Activated T-cell treated with anti-CD3 and anti-CD28 coated beads for 48 hours (primary cell): ENCODE results near the gene ATG2A.

Source experiments
- DNase-seq: peaks from one replicate; pipeline ENCODE4 v3.0.0-alpha.2; 2020; ENCODE audit warnings: low read depth

Gene ATG2A

GRCh38 chr11:64916775-64917662 is at the start of gene ATG2A:
ATG2A (minus strand) TSS chr11:64917209; CDS start chr11:64917135, 74 bp downstream.
- DNase-seq = peak; percentile 98

DNA sequence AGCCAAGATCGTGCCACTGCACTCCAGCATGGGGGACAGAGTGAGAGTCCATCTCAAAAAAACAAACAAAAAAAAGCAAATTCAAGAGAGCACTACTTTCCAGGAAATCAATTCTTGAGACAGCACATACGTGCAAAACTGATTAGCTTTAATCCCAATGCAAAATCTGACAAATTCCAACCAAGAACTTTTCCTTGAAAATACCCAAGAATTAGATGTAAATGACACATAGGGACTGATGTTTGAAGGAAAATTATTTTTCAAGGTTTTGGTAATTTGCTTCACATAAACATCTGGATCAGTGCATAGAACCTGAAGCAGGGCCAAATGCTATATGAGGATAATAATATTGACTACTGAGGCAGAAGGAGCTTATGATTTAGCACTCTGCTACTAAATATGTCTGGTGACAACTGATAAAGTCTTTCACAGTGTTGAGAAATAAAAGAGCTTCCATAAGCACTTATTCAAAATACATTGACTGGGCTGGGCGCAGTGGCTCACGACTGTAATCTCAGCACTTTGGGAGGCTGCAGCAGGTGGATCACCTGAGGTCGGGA is 46.1 kb upstream of the ATG2A start:
- no peak for DNase-seq

DNA sequence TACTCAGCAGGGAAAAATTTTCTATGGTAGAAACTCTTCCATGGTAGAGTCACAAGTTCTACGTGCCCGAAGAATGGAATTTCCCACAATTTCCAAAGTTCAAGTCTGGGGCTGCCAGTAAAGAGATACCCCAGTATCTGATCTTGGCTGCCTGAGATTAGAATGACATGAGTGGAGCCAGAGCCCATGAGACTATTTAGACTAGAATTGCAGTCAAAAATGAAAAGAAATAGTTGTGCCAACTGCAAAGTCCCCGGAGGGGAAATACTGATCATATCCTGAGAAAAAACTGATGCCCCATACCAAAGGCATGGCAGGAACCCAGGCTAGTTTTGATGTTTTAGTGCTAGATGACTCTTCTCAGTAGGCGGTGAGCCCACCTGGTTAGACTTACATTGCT is 43.7 kb upstream of the ATG2A start:
- DNase-seq = no peak

GRCh38 chr11:64959498-64959897 is 42.5 kb upstream of the ATG2A start:
- no peak for DNase-seq

DNA sequence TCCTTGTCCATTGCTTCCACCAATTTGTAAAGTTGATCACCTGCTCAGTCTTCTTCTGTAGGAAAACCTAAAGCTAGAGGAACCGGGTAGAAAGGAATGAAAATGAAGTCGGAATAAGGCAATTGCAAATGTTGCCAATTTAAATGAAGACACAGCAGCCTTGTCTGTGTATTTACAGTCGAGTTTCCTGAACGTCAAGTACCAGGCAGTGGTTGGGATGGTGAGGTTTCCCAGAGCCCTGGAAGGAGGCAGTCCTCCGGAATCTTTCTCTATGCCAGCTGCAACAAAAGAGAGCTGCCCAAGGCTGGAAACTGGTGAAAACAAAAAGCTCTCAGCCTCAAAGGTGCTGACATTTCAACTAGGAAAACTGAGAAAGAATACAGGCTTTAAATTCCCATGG is 37.2 kb upstream of the ATG2A start:
- DNase-seq = no peak

DNA sequence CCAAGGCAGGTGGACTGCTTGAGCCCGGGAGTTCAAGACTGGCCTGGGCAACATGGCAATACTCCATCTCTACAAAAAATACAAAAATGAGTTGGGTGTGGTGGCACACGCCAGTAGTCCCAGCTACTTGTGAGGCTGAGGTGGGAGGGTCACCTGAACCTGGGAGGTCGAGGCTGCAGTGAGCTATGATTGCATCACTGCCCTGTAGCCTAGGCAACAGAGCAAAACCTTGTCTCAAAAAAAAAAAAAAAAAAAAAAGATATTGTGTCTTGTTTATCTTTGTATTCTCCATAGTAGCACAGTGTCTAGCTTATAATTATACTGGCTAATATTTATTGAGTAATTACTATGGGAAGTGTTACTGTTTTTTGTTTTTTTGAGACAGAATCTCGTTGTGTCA is 34.5 kb upstream of the ATG2A start:
- DNase-seq = no peak

- no peak for DNase-seq
These were observed 30.3 kb upstream of the ATG2A start for GRCh38 chr11:64947208-64947814.

DNA sequence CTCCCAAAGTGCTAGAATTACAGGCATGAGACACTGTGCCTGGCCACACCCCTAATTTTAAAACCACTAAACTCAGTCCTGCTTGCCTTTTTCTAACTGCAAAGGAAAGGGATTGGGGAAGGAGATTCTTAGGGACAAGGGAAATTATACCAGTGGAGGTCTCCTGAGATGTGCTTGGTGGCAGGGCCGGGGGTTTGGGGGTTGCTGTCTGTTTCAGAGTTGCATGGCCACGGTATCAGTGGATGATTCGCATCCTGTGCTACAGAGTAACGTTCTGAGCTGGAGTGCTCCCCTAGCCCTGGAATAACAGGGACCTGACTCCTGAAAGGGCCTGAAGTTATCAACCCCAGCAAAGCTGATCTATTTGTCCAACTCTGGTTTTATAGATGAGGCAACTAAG is 19.5 kb upstream of the ATG2A start:
- no peak for DNase-seq

GRCh38 chr11:64935359-64936081 is 18.5 kb upstream of the ATG2A start, which contains the start of gene GPHA2:
GPHA2 (minus strand) TSS chr11:64935893; CDS start chr11:64935460, 433 bp downstream.
- no peak for DNase-seq

DNA sequence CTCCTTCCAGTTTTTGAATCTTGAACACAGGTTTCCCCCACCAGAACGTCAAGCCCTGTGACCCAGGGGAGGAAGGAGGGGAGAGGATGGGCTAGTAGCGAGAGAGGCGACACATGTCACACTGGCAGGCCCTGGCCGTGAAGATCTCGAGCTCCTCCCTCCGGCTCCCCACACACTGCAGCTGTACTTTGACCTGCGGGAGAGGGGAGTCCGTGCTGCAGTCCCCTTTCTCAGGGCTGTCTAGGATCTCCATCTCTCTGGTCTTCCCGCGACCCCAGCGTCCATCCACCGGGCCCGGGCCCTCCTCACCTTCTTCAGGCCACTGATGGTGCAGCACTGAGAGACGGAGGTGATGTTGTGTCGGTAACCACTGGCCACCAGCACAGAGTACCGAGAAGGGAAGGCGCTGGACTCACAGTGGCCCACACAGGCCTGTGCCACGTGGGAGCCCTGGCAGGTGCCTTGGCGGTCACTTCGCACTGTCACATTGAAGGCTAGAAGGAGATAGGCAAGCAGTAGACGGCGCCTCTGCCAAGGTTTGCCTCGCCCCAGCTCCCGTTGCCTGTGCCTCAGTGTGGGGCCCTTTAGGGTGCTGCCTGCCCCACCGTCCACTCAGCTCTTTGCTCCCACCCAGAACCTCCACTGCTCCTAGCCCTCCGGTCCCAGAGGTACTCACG is 17.8 kb upstream of the ATG2A start:
- DNase-seq = no peak

DNA sequence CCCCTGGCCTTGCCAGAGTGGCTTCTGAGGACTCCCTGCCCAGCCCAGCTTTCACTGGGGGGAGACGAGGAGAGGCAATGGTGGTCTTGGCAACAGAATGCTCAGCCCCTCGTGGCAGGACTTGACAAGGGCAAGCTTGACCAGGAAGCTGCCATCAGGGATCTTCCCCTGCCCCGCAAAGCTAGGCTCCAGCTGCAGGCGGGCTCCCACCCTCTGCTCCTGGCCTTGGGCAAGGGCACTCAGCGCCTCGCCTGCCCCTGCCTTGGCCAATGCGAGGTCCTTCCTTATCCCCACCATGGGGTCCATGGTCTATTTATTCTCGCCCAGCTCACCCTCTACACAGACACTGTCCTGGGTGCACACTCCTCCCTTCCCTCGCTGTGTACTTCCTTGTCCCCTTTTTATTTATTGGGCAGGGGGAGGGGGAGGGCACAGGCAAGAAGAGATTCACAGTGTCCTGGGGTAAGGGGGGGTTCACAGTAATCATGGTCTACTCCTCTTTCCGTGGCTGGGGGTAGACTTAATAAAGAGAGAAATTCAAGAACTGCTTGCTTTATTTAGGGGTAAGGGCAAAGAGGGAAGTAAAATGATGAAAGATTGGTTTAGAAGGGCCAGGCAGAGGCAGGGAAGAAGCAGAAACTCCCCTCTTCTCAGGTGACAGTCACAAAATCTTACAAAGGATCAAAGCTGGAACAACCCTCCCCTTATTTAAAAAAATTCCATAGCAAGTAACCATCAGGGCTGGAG is 17.1 kb upstream of the ATG2A start:
- DNase-seq = no peak

- DNase-seq = no peak
These were observed 16.4 kb upstream of the ATG2A start for GRCh38 chr11:64933213-64933934.

DNA sequence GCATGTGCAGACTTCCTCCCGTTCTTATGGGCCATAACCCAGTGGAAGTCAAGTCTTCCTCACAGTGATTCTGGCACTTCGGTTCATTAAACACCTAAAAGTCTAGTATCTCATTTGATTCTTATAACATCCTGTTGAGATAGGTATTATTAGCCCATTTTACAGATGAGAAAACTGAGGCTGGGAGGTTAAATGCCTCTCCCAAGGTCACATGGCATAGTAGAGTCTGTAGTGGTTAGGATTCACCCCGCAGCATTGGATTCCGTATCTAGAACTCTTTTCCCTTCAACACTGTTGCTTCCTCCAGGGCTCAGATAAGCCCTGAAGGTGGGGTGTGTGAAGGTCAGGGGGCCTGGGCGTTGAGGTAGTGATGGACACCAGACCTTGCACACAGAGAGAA is 15.3 kb upstream of the ATG2A start:
- no peak for DNase-seq

DNA sequence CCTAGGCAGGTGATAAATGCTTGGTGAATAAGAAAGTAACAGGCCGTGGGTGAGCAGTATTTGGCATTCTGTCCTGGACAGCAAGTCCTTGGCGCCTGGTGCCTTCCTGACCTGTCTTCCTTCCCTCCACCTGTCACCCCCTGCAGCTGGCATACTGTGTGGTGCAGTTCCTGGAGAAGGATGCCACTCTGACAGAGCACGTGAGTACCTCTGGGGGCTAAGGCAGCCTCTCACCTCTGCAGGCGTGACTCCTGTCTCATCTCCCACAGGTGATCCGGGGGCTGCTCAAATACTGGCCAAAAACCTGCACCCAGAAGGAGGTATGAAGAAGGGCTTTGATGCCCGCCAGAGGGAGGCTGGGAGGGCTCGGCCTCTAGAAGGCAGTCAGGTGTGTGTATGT is 14.3 kb upstream of the ATG2A start:
- DNase-seq = no peak

DNA sequence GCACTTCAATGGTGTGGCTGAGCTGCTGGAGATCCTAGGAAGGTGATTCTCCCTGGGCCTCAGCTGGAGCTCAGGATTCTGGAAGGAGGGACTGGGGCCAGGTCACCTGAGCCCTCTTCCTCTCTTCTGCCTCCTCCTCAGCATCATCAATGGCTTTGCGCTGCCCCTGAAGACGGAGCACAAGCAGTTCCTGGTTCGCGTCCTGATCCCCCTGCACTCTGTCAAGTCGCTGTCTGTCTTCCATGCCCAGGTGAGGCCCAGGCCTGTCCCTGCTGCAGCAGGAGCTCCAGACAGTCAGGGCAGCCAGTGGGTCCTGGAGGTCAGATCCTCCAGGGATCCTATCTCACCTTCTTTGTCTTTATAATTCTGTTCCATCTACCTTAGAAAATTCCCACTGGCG is 13.3 kb upstream of the ATG2A start:
- no peak for DNase-seq

GRCh38 chr11:64929625-64930024 is 12.6 kb upstream of the ATG2A start:
- DNase-seq = no peak

DNA sequence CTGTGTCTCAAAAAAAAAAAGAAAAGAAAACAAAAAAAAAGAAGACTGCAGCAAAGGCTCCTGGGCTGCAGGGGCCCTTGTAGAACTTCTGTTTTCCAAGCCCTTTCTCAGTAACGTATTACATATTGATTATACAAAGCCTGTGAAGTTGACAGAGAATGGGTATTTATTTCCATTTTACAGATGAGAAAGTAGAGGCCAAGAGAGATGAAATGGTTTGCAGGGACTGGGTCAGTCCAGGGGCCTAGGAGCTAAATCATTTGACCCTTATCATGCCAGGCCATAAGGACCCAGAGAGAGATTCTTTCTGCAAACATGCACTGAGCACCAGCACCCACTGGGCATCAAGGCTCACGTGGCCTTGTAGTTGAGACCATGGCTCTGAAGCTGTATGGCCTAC is 11.9 kb upstream of the ATG2A start:
- DNase-seq = no peak

DNA sequence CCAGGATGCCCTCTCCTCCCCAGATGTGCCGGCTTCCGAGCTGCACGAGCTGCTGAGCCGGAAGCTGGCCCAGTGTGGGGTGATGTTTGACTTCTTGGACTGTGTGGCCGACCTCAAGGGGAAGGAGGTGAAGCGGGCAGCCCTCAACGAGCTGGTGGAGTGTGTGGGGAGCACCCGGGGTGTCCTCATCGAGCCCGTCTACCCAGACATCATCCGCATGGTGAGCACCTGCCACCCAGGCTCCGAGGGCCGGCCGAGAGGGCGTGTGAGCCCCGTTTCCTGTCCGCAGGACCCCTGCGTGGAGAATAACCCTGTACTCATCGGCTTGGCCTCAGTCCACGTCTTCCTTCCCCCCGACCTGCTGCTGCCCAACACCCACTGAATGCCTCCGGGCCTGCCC is 9.7 kb upstream of the ATG2A start:
- no peak for DNase-seq

DNA sequence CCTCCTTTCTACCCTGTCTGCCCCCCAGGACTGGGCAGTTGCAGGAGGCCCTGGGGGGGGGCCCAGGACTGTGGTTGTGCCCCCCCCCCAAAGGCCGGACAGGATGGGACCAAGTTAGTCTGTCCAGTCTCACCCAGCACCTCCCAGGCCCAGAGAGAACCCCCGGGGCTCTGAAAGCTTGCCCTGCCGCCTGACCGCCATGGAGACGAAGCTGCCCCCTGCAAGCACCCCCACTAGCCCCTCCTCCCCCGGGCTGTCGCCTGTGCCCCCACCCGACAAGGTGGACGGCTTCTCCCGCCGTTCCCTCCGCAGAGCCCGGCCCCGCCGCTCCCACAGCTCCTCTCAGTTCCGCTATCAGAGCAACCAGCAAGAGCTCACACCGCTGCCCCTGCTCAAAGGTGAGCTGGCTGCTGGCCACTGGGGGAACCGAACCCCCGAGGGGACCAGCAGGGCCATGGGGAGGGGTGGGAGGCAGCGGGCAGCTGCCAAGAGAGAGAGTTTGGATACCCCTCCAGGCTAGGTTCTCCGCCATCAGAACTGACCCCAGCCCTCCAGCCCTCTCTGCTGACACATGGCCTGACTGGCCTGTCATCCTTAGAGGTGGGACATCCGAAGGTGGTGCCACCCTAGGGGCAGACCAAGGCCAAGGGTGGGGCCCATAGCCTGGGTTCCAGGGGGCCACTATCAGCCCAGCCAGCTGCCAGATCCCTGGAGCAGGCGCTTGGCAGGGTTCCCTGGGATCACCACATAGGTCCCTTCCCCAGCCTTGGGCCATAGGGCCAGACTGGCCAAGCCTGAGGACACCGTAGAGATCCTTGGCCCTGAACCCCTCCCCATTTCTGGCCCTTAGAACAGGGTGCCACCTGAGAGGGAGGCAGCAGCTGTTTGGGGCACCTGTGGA is 8.8 kb upstream of the ATG2A start:
- DNase-seq = no peak

DNA sequence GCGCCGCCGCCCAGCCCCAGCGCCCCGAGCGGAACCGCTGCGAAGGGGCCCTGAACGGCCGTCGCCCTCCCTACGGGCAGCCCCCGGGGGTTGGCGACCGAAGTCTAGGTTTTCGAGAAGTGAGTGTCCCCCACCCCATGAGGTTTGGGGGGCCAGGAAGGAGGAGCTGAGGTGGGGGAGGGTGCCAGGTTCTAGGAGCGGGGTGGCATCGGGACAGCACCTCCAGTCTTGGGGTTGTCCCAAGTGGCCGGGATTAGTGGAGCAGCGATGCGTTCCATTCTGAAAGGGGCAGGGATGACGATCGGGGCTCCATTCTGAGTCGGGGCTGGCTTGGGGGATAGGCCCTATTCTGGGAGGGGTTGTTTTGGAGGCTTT is 7.9 kb upstream of the ATG2A start:
- DNase-seq = no peak
